HFFc6 (cell line): Measurements from ENCODE around the gene ITGA8. TPM values are rescaled to one million over a fixed set of nuclear protein-coding genes. Genes with fewer than 3 reads are reported as not detected.
"Not testable (repeated sequence)": the region's sequence is repeated elsewhere in the genome, so short reads cannot be mapped to it uniquely, and the experiment has no call there.

ENCODE experiments used
- DNase-seq: peaks from one replicate; pipeline ENCODE4 v3.0.0-alpha.2; 2018
- H3K27ac Mint-ChIP-seq: 2 replicates; pipeline ENCODE4 v1.8.0; 2020; ENCODE audit warnings: mild to moderate bottlenecking, mixed read lengths
- H3K27me3 Mint-ChIP-seq: 2 replicates; pipeline ENCODE4 v1.8.0; 2021; ENCODE audit warnings: mild to moderate bottlenecking, moderate library complexity, mixed read lengths; ENCODE audit not compliant: insufficient read depth
- H3K36me3 Mint-ChIP-seq: 2 replicates; pipeline ENCODE4 v1.8.0; 2021; ENCODE audit warnings: low read depth, mixed read lengths
- H3K4me1 Mint-ChIP-seq: 2 replicates; pipeline ENCODE4 v1.8.0; 2020; ENCODE audit warnings: low read depth, mixed read lengths
- H3K4me3 Mint-ChIP-seq: 2 replicates; pipeline ENCODE4 v1.8.0; 2020; ENCODE audit warnings: mild to moderate bottlenecking, moderate library complexity, mixed read lengths
- H3K9me3 Mint-ChIP-seq: 2 replicates; pipeline ENCODE4 v1.8.0; 2020; ENCODE audit warnings: mild to moderate bottlenecking, mixed read lengths
- total RNA-seq, 6 experiments: library from RNA; stranded (reverse); fragmentation: NEBNext Ultra II Directional; extraction: Animal tissue kit (Norgen Biotek cat#: 25700); gene quantifications; 2 replicates in 1 of 6; 3 replicates in 5 of 6; pipeline ENCODE4 v1.2.3, GENCODE V29; 2021
- TF ChIP-seq, protein P1 (sequence below): fragments of 200-600 bp; sonication (generic); IDR thresholded peaks from 2 replicates; pipeline ENCODE4 v1.5.0; 2021; ENCODE audit warnings: antibody characterized with exemption, mild to moderate bottlenecking

Gene ITGA8
- total RNA-seq, 6 experiments from 2014 or later, result not detected

DNA sequence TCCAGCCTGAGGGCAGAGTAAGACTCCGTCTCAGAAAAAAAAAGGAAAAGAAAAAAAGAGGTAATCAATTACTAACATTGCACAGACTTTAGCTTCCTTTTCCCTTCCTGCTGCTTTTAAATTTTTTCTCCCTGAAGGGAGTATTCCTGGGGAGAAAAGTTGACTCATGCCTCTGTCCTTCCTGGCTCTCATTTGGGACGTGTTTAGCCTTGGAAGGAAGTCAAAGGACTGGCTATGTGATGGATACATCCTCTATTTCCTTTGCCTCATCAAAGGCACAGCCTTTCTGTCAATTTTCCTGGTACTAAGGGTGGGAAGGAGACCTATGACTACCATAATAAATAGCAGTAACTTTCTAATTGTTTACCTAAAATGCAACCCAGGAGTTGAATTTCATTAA lies 77.6 kb downstream of the ITGA8 start:
- Mint-ChIP-seq H3K9me3 (no peaks in the 10 kb centered on the region), H3K36me3 (no peaks in the 10 kb centered on the region), H3K27ac (no peak overlapping the region), H3K4me3 (no peak overlapping the region), H3K4me1 (peaks cover 5% of the 10 kb centered on the region; the same call in 1 of the 2 replicates), H3K27me3 (peaks cover 19% of the 10 kb centered on the region)
- TF ChIP-seq, protein P1, sequence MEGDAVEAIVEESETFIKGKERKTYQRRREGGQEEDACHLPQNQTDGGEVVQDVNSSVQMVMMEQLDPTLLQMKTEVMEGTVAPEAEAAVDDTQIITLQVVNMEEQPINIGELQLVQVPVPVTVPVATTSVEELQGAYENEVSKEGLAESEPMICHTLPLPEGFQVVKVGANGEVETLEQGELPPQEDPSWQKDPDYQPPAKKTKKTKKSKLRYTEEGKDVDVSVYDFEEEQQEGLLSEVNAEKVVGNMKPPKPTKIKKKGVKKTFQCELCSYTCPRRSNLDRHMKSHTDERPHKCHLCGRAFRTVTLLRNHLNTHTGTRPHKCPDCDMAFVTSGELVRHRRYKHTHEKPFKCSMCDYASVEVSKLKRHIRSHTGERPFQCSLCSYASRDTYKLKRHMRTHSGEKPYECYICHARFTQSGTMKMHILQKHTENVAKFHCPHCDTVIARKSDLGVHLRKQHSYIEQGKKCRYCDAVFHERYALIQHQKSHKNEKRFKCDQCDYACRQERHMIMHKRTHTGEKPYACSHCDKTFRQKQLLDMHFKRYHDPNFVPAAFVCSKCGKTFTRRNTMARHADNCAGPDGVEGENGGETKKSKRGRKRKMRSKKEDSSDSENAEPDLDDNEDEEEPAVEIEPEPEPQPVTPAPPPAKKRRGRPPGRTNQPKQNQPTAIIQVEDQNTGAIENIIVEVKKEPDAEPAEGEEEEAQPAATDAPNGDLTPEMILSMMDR, result no peak
- peak; percentile 27 for DNase-seq

DNA sequence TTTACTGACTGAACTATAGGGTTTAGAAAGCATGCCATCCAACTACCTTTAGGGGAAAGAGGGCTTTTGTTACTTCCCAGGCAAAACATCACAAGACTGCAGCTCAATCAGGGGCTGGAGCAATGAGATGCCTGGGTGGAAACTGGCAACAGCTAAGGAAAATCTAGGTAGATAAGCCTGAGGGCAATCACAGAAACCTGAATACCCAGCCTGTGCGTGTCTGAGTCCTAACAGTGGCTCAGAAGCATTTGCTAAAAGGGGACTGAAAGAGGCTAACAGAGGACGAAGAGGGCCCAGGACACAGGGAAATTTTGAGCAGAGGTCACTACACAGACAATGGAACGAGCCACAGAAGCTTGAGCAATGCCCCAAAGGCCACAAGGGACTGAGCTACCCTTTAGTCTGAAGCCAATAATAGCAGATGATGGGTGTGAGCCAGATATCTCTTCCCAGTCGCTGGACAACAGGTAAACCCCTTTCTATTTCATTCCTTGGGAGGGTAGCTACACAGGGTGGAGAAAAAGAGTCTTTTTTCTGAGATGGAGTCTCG lies 79.1 kb downstream of the ITGA8 start:
- Mint-ChIP-seq H3K36me3 (no peaks in the 10 kb centered on the region), H3K4me1 (peaks cover 5% of the 10 kb centered on the region; the same call in 1 of the 2 replicates), H3K27me3 (peaks cover 19% of the 10 kb centered on the region), H3K9me3 (no peaks in the 10 kb centered on the region), H3K27ac (no peak overlapping the region), H3K4me3 (no peak overlapping the region)
- TF ChIP-seq, protein P1, result no peak
- DNase-seq, result no peak

DNA sequence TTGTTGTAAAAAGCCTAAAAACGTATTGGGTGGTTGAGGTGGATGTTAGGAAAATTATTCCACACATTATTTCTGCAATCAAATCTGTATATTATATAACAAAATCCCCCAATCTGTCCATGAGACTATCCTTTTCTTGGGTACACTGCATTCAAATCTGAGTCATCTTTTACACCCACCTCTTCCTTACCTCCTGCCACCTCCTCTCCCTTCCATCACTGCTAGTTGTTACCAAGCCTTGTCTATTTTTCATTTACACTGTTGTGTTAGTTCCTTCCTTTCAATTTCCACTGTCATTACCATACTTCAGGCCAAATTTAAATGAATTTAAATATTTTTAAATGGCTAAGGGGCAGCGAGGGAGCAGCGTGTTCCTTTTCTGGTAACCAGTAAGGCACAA lies 83.3 kb downstream of the ITGA8 start:
- H3K4me3 Mint-ChIP-seq, result no peak overlapping the region
- peaks cover 19% of the 10 kb centered on the region for H3K27me3 Mint-ChIP-seq
- no peaks in the 10 kb centered on the region for H3K36me3 Mint-ChIP-seq
- no peaks in the 10 kb centered on the region for H3K9me3 Mint-ChIP-seq
- H3K4me1 Mint-ChIP-seq, result no peaks in the 10 kb centered on the region
- DNase-seq, result no peak
- TF ChIP-seq, protein P1, result no peak
- H3K27ac Mint-ChIP-seq, result no peak overlapping the region

DNA sequence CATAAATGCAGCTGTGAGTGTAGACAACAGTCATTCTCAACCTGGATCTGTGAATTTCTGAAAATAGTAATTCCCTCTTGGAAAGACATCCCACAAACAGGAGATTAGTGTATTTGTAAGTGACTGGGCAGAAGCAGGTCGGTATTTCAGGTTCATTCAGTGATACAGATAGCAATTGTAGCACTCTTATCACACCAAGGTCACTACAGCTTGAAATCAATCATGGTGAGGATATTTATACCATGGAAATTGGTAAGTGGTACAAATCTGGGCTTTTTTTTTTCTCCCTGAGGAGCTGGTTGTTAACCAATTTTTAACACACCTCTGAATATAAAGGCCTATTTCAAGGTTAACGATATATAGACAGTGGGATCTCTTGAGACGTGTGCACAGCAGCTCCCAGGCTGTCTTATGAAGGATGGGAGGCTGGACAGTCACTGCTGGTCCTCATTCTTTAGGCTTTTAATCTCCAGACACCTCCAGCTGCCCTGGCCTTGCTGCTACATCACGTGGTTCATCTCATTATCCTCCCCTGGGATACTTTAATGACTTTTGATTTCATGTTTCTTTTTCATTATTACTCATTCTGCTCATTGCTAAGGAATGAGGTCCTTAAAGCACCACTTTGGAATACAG lies 87.1 kb downstream of the ITGA8 start:
- H3K36me3 Mint-ChIP-seq, result no peaks in the 10 kb centered on the region

DNA sequence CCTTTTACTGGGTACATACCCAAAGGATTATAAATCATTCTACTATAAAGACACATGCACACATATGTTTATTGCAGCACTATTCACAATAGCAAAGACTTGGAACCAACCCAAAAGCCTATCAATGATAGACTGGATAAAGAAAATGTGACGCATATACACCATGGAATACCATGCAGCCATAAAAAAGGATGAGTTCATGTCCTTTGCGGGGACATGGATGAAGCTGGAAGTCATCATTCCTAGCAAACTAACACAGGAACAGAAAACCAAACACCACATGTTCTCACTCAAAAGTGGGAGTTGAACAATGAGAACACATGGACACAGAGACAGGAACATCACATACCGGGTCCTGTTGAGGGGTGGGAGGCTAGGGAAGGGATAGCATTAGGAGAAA lies 88.5 kb downstream of the ITGA8 start:
- H3K36me3 Mint-ChIP-seq, H3K9me3 Mint-ChIP-seq, H3K4me1 Mint-ChIP-seq, DNase-seq, H3K27ac Mint-ChIP-seq, H3K27me3 Mint-ChIP-seq, H3K4me3 Mint-ChIP-seq: not testable (repeated sequence)

More for the DNA sequence above, 87.1 kb downstream of the ITGA8 start:
- peaks cover 5% of the 10 kb centered on the region for H3K4me1 Mint-ChIP-seq
- no peaks in the 10 kb centered on the region for H3K9me3 Mint-ChIP-seq
- TF ChIP-seq, protein P1, result no peak
- H3K27me3 Mint-ChIP-seq, result peaks cover 12% of the 10 kb centered on the region
- DNase-seq, result no peak
- no peak overlapping the region for H3K4me3 Mint-ChIP-seq
- no peak overlapping the region for H3K27ac Mint-ChIP-seq

DNA sequence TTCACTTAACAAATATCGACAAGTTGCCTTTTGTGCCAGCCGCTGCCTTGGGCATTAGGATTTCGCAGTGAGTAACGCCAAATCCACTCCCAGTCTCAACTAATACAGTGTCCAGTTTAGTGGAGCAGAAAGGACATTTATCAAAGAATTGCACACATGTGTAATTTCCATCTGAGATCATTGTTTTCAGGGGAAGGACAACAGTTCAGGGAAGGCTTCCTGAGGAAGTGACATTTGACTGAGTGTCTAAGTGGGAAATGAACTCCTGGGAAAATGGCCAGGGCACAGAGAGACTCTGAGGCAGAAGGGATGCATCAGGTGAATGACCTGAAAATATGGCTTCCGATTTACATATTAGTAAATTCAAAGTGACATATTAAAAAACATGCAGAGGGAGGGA lies 89.4 kb downstream of the ITGA8 start:
- Mint-ChIP-seq H3K27me3 (peaks cover 6% of the 10 kb centered on the region), H3K36me3 (no peaks in the 10 kb centered on the region), H3K27ac (no peak overlapping the region), H3K4me3 (no peak overlapping the region), H3K9me3 (no peaks in the 10 kb centered on the region), H3K4me1 (peaks cover 11% of the 10 kb centered on the region)
- DNase-seq, result no peak
- TF ChIP-seq, protein P1, result no peak
